ENCODE data around the gene TLR6.
A peak's percentile ranks its signal among the peaks of the same experiment; 100 is the strongest.

TLR6 gene

DNA sequence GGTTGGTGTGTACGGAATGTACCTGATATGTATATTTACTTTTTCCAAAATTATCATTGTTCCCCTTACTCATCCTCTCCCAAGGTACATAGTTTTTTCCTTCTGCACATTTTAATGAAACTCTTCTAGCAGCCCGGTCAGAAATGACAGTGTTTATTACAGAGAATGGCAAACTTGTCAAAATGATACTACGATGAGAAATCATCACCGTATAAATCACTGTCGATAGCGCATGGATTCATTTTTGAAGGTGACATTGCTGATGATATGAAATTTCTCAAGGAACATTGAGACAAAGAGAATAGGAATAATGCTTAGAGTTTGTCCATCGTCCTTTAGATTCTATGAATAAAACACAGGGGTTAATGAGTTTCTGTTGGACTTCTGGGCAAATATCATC, 41.6 kb upstream of the TLR6 start:
- Histone ChIP-seq H3K27ac (no peak overlapping the region), H3K4me3 (no peak overlapping the region)
- no peak for DNase-seq (ENCODE audit: low spot score)
- TF ChIP-seq, protein P1, sequence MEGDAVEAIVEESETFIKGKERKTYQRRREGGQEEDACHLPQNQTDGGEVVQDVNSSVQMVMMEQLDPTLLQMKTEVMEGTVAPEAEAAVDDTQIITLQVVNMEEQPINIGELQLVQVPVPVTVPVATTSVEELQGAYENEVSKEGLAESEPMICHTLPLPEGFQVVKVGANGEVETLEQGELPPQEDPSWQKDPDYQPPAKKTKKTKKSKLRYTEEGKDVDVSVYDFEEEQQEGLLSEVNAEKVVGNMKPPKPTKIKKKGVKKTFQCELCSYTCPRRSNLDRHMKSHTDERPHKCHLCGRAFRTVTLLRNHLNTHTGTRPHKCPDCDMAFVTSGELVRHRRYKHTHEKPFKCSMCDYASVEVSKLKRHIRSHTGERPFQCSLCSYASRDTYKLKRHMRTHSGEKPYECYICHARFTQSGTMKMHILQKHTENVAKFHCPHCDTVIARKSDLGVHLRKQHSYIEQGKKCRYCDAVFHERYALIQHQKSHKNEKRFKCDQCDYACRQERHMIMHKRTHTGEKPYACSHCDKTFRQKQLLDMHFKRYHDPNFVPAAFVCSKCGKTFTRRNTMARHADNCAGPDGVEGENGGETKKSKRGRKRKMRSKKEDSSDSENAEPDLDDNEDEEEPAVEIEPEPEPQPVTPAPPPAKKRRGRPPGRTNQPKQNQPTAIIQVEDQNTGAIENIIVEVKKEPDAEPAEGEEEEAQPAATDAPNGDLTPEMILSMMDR (IDR thresholded peaks at IDR 0.05): no peak

DNA sequence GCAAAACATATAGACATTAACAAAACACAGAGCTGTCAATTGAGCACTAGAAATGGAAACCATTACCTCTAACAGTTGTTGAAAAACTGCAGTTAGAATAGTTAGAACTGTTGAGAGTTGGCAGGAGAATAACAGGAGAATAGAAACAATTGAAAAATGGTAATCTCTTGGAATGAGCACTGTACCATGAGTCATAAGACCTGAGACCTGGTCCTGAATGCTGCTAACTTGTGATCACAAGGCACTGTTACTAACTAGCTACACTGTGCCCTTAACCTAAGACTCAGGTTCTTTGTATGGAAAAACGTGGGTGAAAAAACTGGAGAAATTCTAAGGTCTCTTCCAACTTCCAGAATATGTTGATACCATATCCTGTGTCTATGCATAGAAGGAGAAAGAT, 40.3 kb upstream of the TLR6 start:
- TF ChIP-seq, protein P1 (IDR thresholded peaks at IDR 0.05): no peak
- DNase-seq (ENCODE audit: low spot score): no peak
- Histone ChIP-seq H3K4me3 (no peak overlapping the region), H3K27ac (no peak overlapping the region)

DNA sequence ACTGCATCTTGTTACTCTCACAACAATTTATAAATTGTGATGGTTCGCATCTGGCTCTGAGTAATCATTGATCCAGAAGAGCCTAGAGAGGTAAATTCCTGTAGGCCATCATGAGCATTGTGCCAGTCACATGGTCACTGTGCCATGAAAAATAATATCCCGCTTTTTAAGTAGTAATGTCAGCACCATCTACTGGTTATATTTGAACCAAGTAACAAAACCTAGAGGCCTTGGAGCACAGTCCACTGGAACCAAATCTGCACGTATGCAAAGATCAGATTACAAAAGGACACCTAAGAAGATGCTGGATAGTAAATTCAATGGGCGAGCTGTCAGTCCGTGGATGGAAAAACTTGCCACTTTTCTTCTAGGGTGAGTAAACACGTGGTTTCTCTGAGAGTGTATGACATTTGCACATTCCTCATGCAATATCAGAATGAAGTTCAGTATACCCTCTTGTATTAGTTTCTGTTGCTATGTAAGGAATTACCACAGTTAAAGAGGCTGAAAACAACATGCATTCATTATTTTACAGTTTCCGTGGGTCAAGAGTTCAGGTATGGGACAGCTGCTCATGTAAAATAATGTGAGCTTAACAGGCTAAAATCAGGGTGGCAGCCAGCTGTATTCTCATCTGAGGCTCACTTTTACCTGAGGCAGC, 37.8 kb upstream of the TLR6 start:
- Histone ChIP-seq H3K27ac (no peak overlapping the region), H3K4me3 (no peak overlapping the region)
- no peak for DNase-seq (ENCODE audit: low spot score)
- TF ChIP-seq, protein P1 (IDR thresholded peaks at IDR 0.05): no peak

DNA sequence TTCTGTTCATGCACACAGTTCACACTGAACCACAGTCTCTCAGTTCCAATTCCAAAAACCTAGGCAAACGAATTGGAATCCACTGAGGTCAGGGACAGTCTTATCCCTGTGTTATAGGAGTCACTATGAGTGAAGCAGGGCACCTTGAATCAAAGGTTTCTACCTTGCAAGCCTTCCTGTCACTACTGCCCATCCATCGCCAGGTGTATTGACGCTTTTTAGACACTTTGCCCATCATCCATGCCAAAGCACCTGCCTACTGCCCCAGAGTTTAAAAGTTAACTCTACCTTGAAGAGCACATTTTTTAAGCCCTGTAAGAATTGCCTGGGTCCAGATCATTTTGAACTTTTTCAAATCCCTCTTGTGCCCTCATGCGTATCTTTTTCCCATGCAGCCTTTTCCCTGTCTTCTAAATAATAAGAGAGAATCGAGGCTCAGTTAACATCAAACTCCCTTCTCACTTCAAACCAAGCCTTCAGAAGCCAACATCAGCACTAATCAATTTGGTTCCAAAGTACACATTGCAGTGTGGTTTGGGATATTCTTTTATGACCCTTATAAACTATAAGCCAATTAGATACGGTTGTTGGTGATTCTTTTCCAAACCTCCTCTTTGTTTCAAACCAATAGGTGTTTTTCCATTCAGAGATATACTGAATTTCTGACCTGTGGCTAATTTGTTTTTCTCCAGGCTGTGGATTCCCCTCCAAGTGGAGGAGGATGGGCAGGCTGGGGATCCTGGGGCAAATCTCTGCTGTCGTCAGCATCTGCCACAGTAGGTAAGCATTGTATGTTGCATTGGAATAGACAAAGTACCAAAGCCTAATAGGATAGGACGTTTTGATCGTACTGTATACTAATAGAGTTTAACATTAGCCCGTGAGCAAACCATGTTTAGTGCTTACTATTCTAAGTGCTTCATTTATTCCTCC, 34.7 kb upstream of the TLR6 start:
- H3K4me3 ChIP-seq: no peak overlapping the region
- no peak overlapping the region for H3K27ac ChIP-seq
- DNase-seq (ENCODE audit: low spot score): no peak
- TF ChIP-seq, protein P1 (IDR thresholded peaks at IDR 0.05): no peak

DNA sequence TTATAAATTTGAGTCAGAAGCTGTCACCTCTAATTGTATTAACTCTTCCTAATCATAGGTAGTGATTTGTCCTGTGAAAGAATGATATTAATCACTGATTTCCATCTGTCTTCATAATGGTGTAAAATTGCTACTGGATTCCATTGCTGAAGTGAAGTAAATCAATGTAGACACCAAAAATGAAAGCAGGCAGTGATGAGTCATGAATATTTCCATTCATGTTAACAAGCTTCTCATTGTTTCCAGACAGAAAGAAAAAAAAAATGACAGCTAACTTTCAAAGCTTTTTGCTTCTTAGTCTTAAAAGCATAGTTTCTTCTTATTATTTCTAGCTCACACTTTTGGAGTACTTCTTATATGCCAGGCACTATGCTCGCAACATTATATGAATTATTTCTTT, 32.5 kb upstream of the TLR6 start:
- no peak for DNase-seq (ENCODE audit: low spot score)
- Histone ChIP-seq H3K4me3 (no peak overlapping the region), H3K27ac (peak overlapping the region; percentile 16 to 66)
- TF ChIP-seq, protein P1 (IDR thresholded peaks at IDR 0.05): no peak

DNA sequence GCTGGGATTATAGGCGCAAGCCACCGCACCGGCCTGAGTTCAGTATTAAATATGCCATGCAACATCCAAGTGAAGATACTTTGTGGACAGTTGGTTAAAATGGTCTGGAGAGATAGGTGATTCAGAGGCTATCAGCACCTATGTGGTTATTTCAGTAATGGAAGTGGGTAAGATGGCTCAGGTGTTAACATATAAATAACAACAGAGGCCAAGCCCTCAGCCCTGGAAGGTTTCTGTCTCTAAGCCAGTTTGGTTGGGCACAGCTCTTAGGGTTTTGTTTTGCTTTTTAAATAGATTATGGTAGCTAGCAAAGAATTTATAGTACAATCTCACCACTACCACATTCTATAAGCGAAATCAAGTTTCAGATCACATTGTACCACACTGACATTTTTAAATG, 27.6 kb upstream of the TLR6 start:
- no peak overlapping the region for H3K4me3 ChIP-seq
- TF ChIP-seq, protein P1 (IDR thresholded peaks at IDR 0.05): no peak

More for the DNA sequence above, 27.6 kb upstream of the TLR6 start:
- no peak overlapping the region for H3K27ac ChIP-seq
- DNase-seq (ENCODE audit: low spot score): no peak

All from coronary artery (tissue), 2 donors.